GM06990 (cell line): ENCODE measurements around the gene CNOT11.
"Not testable (repeated sequence)": the region's sequence is repeated elsewhere in the genome, so short reads cannot be mapped to it uniquely, and the experiment has no call there.

ENCODE experiments used
- DNase-seq: peaks from one replicate; pipeline ENCODE4 v3.0.0-alpha.2; 2011; ENCODE audit not compliant: insufficient read length; ENCODE audit errors: extremely low read depth
- H3K27me3 ChIP-seq: replicated peaks from 2 replicates; pipeline ENCODE4 v1.6.0; 2011; ENCODE audit warnings: low read length; ENCODE audit not compliant: control insufficient read depth, insufficient read depth
- H3K36me3 ChIP-seq: 2 replicates; pipeline ENCODE4 v1.5.1; 2011; ENCODE audit warnings: low read length; ENCODE audit not compliant: control insufficient read depth, insufficient read depth
- H3K4me3 ChIP-seq: replicated peaks from 2 replicates; pipeline ENCODE4 v1.5.1; 2011; ENCODE audit warnings: low read depth, mild to moderate bottlenecking, control low read depth, low read length
- CTCF ChIP-seq: IDR thresholded peaks from 2 replicates; pipeline ENCODE4 v1.5.1; 2011; ENCODE audit warnings: low read length, control low read depth, mild to moderate bottlenecking, inconsistent platforms; ENCODE audit not compliant: insufficient read depth, poor library complexity, severe bottlenecking

Gene CNOT11

GRCh38 chr2:101234169-101234938, 18.3 kb upstream of the CNOT11 start:
- H3K27me3 ChIP-seq, result no peaks in the 10 kb centered on the region
- no peaks in the 10 kb centered on the region for H3K36me3 ChIP-seq
- no peak for DNase-seq
- no peak for TF ChIP-seq CTCF
- no peak overlapping the region for H3K4me3 ChIP-seq

- not testable (repeated sequence) for DNase-seq, H3K36me3 ChIP-seq, H3K27me3 ChIP-seq, H3K4me3 ChIP-seq
Observed at GRCh38 chr2:101235956-101236355, 16.7 kb upstream of the CNOT11 start.

GRCh38 chr2:101237944-101238343, 14.7 kb upstream of the CNOT11 start:
- H3K4me3 ChIP-seq, H3K36me3 ChIP-seq, DNase-seq, H3K27me3 ChIP-seq: not testable (repeated sequence)

GRCh38 chr2:101238930-101239759, 13.5 kb upstream of the CNOT11 start:
- Histone ChIP-seq H3K36me3 (no peaks in the 10 kb centered on the region), H3K27me3 (no peaks in the 10 kb centered on the region), H3K4me3 (no peak overlapping the region)
- DNase-seq, result no peak
- TF ChIP-seq CTCF, result no peak

- DNase-seq, H3K27me3 ChIP-seq, H3K36me3 ChIP-seq, H3K4me3 ChIP-seq: not testable (repeated sequence)
Observed at GRCh38 chr2:101239760-101240118, 12.9 kb upstream of the CNOT11 start.

- not testable (repeated sequence) for H3K4me3 ChIP-seq, H3K36me3 ChIP-seq, DNase-seq, H3K27me3 ChIP-seq
- peak; percentile 59 for TF ChIP-seq CTCF
Observed at GRCh38 chr2:101240694-101241093, 12.0 kb upstream of the CNOT11 start.

- Histone ChIP-seq H3K36me3 (no peaks in the 10 kb centered on the region), H3K4me3 (no peak overlapping the region), H3K27me3 (no peaks in the 10 kb centered on the region)
- no peak for DNase-seq
- no peak for TF ChIP-seq CTCF
Observed at GRCh38 chr2:101241158-101241557, 11.5 kb upstream of the CNOT11 start.

GRCh38 chr2:101244373-101244772, 8.3 kb upstream of the CNOT11 start:
- H3K4me3 ChIP-seq, H3K36me3 ChIP-seq, DNase-seq, H3K27me3 ChIP-seq: not testable (repeated sequence)

GRCh38 chr2:101244899-101245298, 7.8 kb upstream of the CNOT11 start:
- H3K4me3 ChIP-seq, H3K27me3 ChIP-seq, H3K36me3 ChIP-seq, DNase-seq: not testable (repeated sequence)

- not testable (repeated sequence) for DNase-seq, H3K36me3 ChIP-seq, H3K27me3 ChIP-seq, H3K4me3 ChIP-seq
Observed at GRCh38 chr2:101245468-101245867, 7.2 kb upstream of the CNOT11 start.
